B cell (primary cell): Measurements from ENCODE around the gene SLC39A13. TPM values are rescaled to one million over a fixed set of nuclear protein-coding genes. Genes with fewer than 3 reads are reported as not detected.

Experiments
- ATAC-seq: fragments of 200-7000 bp; cut with Tn5 transposase; one replicate; pipeline ENCODE4 v1.10.0; 2021; ENCODE audit warnings: low read depth, mild to moderate bottlenecking, moderate number of reproducible peaks, moderate library complexity
- CTCF ChIA-PET: fragments of 350-600 bp; sonication (Branson Sonifier 250); formaldehyde crosslinking; loops from one replicate; lab custom pipeline; 2021; ENCODE audit warnings: antibody characterized with exemption, inconsistent platforms; lab: Charles Lee
- POLR2A ChIA-PET: fragments of 350-600 bp; sonication (Branson Sonifier 250); formaldehyde crosslinking; loops from one replicate; lab custom pipeline; 2021; ENCODE audit warnings: antibody characterized with exemption; lab: Charles Lee
- DNase-seq: peaks from one replicate; pipeline ENCODE4 v3.0.0; 2013
- H2AFZ ChIP-seq: 2 replicates; pipeline ENCODE4 v1.6.1; 2012; ENCODE audit warnings: mild to moderate bottlenecking, low read depth, low read length; ENCODE audit not compliant: insufficient read depth, poor library complexity, severe bottlenecking
- H3K27ac ChIP-seq, 2 donors: 1 replicate in 1 of 2; 2 replicates in 1 of 2; pipeline ENCODE4 v1.5.1; 2012 to 2013; ENCODE audit warnings: low read length in 2 of 2, mild to moderate bottlenecking in 2 of 2, moderate library complexity in 1 of 2
- H3K27me3 ChIP-seq, 4 experiments: fragments of 200-600 bp in 1 of 4; sonication (generic) in 1 of 4; replicated peaks in 1 of 4; 1 replicate in 2 of 4; 2 replicates in 2 of 4; pipeline versions ENCODE4 v1.6.1 to v1.7.0; 2013 to 2016; ENCODE audit warnings: low read length in 3 of 4, mild to moderate bottlenecking in 2 of 4, mixed read lengths in 1 of 4, moderate library complexity in 1 of 4; ENCODE audit not compliant: insufficient read depth in 4 of 4, control insufficient read depth in 3 of 4; ENCODE audit errors: control extremely low read depth in 1 of 4
- H3K36me3 ChIP-seq, 2 experiments: replicated peaks in 1 of 2; 1 replicate in 1 of 2; 2 replicates in 1 of 2; pipeline versions ENCODE4 v1.6.1 to v1.7.1; 2013; ENCODE audit warnings: low read length in 1 of 2; ENCODE audit not compliant: insufficient read depth in 2 of 2, control insufficient read depth in 1 of 2; ENCODE audit errors: control extremely low read depth in 1 of 2, extremely low read depth in 1 of 2
- H3K4me1 ChIP-seq, 2 donors: fragments of 200-600 bp in 1 of 2; sonication (generic) in 1 of 2; 1 replicate in 1 of 2; 2 replicates in 1 of 2; pipeline versions ENCODE4 v1.5.1 to v1.6.1; 2013 to 2017; ENCODE audit warnings: low read length in 2 of 2; ENCODE audit not compliant: control insufficient read depth in 2 of 2, insufficient read depth in 2 of 2
- H3K4me2 ChIP-seq: replicated peaks from 2 replicates; pipeline ENCODE3; 2012; ENCODE audit warnings: mild to moderate bottlenecking, low read depth, low read length; ENCODE audit not compliant: poor library complexity, severe bottlenecking
- H3K4me3 ChIP-seq, 5 experiments: fragments of 200-600 bp in 1 of 5; sonication (generic) in 1 of 5; 1 replicate in 3 of 5; 2 replicates in 2 of 5; pipeline versions ENCODE4 v1.5.1 to v1.7.0; 2011 to 2016; ENCODE audit warnings: low read length in 4 of 5, mild to moderate bottlenecking in 4 of 5, low read depth in 2 of 5, control low read depth in 1 of 5, moderate library complexity in 1 of 5; ENCODE audit not compliant: insufficient read depth in 1 of 5; ENCODE audit errors: control extremely low read depth in 1 of 5, extremely low read depth in 1 of 5
- H3K79me2 ChIP-seq: fragments of 200-600 bp; sonication (generic); one replicate; pipeline ENCODE4 v1.6.0; 2016; ENCODE audit warnings: low read length; ENCODE audit not compliant: control insufficient read depth, insufficient read depth
- H3K9ac ChIP-seq: fragments of 200-600 bp; sonication (generic); 2 replicates; pipeline ENCODE4 v1.6.1; 2017; ENCODE audit warnings: mild to moderate bottlenecking, low read length, moderate library complexity
- H3K9me3 ChIP-seq, 3 donors: one replicate each; pipeline versions ENCODE4 v1.6.1 to v1.7.1; 2013; ENCODE audit warnings: low read length in 2 of 3; ENCODE audit not compliant: control insufficient read depth in 2 of 3, insufficient read depth in 1 of 3; ENCODE audit errors: control extremely low read depth in 1 of 3
- H4K20me1 ChIP-seq: 2 replicates; pipeline ENCODE4 v1.6.0; 2012; ENCODE audit warnings: mild to moderate bottlenecking, low read length; ENCODE audit not compliant: insufficient read depth, control insufficient read depth, poor library complexity, severe bottlenecking
- H3K27ac Mint-ChIP-seq: one replicate; pipeline ENCODE4 v1.8.0; 2021; ENCODE audit warnings: mixed read lengths
- H3K27me3 Mint-ChIP-seq: one replicate; pipeline ENCODE4 v1.8.0; 2021; ENCODE audit warnings: mixed read lengths
- H3K4me1 Mint-ChIP-seq: one replicate; pipeline ENCODE4 v1.8.0; 2021; ENCODE audit warnings: mixed read lengths
- H3K4me3 Mint-ChIP-seq: one replicate; pipeline ENCODE4 v1.8.0; 2021; ENCODE audit warnings: mixed read lengths
- H3K9me3 Mint-ChIP-seq: one replicate; pipeline ENCODE4 v1.8.0; 2022; ENCODE audit warnings: mixed read lengths; ENCODE audit not compliant: insufficient read depth
- EZH2 ChIP-seq: IDR thresholded peaks from 2 replicates; pipeline ENCODE4 v1.6.1; 2012; ENCODE audit warnings: borderline replicate concordance, low read depth, mild to moderate bottlenecking, moderate library complexity, low read length; ENCODE audit not compliant: insufficient read depth, poor library complexity, severe bottlenecking
- WGBS: methylation state at CpG from one replicate; pipeline ENCODE4 v1.1.5; 2013; ENCODE audit warnings: missing lambda C conversion rate; ENCODE audit not compliant: insufficient coverage; 5-methylcytosine and 5-hydroxymethylcytosine counted together
- intact Hi-C: fragments of 100-400 bp; cut with micrococcal nuclease; formaldehyde crosslinking; loops from one replicate; pipeline ENCODE4 v1.10.0; 2022
- polyA minus RNA-seq: library from RNA; depleted of rRNA, polyadenylated mRNA; stranded (reverse); fragments of >200 nt; gene quantifications from 2 replicates; pipeline ENCODE4 v1.2.3, GENCODE V29; 2012
- polyA plus RNA-seq: library from polyadenylated mRNA; depleted of rRNA; stranded (reverse); fragments of >200 nt; gene quantifications from 2 replicates; pipeline ENCODE4 v1.2.3, GENCODE V29; 2012
- total RNA-seq, 2 donors: library from RNA; stranded (reverse); fragments of 120-200 nt in 1 of 2; gene quantifications; 1 replicate in 1 of 2; 2 replicates in 1 of 2; pipeline versions ENCODE4 v1.2.3 to v1.2.4, GENCODE V29; 2013 to 2022
- TF ChIP-seq, protein P1 (sequence below): fragments of 200-600 bp; IDR thresholded peaks from one replicate; pipeline ENCODE4 v1.8.0; 2022; ENCODE audit warnings: antibody characterized with exemption, mild to moderate bottlenecking

Gene SLC39A13
- 33.0 and 39.4 TPM in 2 replicates for total RNA-seq
- 15.3 TPM for total RNA-seq (2013)
- polyA plus RNA-seq = 48.6 and 55.7 TPM in 2 replicates
- polyA minus RNA-seq = 15.2 and 21.4 TPM in 2 replicates

DNA sequence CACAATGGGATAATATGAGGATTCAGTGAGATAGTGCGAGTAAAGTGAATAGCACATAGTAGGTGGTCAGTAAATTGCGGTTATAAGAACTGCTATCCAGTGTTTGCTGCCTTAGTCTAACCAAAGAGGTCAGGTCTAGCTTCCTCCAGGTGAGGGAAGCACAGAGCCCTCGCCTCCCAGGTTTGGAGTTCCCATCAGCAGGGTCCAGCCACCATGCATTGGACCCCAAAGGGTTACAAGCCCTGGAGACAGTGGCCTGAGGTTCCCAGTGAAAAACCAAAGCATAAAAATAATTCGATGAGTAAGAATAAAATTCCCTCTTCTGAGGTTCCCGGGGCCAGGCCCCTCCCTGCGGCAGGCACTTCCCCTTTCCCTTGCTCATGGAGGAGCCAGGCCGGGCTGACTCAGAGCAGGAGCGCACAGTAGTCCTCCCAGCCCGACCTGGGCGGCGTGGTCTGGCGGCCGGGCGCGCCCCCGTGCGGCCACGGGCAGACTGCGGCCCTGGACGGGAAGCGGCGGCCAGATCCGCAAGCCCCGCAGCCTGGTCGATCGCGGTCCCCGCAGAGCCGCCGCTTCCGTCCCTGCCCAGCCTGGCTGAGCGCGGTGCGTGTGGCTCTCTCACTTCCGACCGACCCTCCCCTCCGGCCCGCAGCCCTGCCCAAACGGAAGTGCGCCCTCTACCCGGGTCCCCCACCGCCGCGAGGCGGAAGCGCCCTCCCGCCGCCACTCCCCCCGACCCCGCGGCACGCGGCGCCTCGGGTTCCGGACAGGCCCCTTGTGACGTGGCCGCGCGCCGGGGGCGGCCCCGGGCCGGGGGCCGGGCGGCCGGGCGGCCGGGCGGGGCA, at the start of gene SLC39A13:
Gene SLC39A13, plus strand, starts transcription at position 845 of the 845 bp plus-strand sequence. CDS start 1,505 bp downstream, outside the sequence.
- Histone ChIP-seq H3K4me1 (peaks cover 16 to 25% of the 10 kb centered on the region in 2 donors), H3K27me3 (no peaks in the 10 kb centered on the region), H3K9ac (peak within 1 kb of the TSS; percentile 76), H3K4me2 (peak within 1 kb of the TSS; percentile 98), H3K36me3 (peaks cover 0 to 2% of the 10 kb centered on the region in 2 experiments), H3K9me3 (no peaks in the 10 kb centered on the region), H2AFZ (peak within 1 kb of the TSS; percentile 99), H3K79me2 (no peaks in the 10 kb centered on the region), H4K20me1 (no peaks in the 10 kb centered on the region), H3K4me3 (peak within 1 kb of the TSS; percentile 60 to 94 (median 66)), H3K27ac (peak within 1 kb of the TSS; percentile 85 to 91)
- no peak for TF ChIP-seq EZH2
- TF ChIP-seq, protein P1, sequence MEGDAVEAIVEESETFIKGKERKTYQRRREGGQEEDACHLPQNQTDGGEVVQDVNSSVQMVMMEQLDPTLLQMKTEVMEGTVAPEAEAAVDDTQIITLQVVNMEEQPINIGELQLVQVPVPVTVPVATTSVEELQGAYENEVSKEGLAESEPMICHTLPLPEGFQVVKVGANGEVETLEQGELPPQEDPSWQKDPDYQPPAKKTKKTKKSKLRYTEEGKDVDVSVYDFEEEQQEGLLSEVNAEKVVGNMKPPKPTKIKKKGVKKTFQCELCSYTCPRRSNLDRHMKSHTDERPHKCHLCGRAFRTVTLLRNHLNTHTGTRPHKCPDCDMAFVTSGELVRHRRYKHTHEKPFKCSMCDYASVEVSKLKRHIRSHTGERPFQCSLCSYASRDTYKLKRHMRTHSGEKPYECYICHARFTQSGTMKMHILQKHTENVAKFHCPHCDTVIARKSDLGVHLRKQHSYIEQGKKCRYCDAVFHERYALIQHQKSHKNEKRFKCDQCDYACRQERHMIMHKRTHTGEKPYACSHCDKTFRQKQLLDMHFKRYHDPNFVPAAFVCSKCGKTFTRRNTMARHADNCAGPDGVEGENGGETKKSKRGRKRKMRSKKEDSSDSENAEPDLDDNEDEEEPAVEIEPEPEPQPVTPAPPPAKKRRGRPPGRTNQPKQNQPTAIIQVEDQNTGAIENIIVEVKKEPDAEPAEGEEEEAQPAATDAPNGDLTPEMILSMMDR = peak; percentile 92
- ATAC-seq (peak; percentile 81), DNase-seq (peak; percentile 98)
- Mint-ChIP-seq H3K9me3 (no peaks in the 10 kb centered on the region), H3K4me3 (peak within 1 kb of the TSS; percentile 92), H3K27me3 (no peaks in the 10 kb centered on the region), H3K4me1 (peaks cover 27% of the 10 kb centered on the region), H3K27ac (peak within 1 kb of the TSS; percentile 95)
- POLR2A ChIA-PET = interaction anchor here (0.9 to 2.7 kb wide), 4 partner anchors 8 to 34 kb away, joined by 4 to 15 read pairs (median 10); partner anchors contain the start of gene SPI1
- intact Hi-C loops = loop anchor here (1.0 to 10.0 kb wide), 13 partner anchors 8 to 447 kb away; partner anchors contain the start of genes ACP2, CELF1, DDB2 and FNBP4
- CTCF ChIA-PET = interaction anchor here (0.6 to 19.1 kb wide), 10 partner anchors 14 to 159 kb away, joined by 3 to 345 read pairs (median 6); partner anchors contain the start of genes ACP2 and SPI1
- 2% methylated on average over 70 of the region's 70 CpGs for WGBS

DNA sequence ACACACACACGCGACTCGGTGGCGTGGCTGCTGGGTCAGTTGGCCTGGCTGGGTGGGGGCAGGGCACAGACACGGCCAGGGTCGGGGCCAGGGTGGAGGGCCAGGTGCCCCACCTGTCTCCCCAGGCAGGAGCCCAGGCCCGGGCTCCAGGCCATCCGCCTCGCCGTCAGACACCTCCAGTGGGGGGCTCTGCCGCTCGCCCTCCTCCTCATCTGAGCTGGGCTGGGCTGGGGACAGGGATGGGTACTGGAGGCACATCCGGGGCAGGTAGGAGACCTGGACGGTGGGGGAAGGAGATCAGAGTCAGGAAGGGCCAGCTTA, 49.7 kb upstream of the SLC39A13 start:
- H3K9ac ChIP-seq = no peak overlapping the region
- no peaks in the 10 kb centered on the region for H3K9me3 Mint-ChIP-seq
- peaks cover 0 to 4% (median 0%) of the 10 kb centered on the region in 3 donors for H3K9me3 ChIP-seq
- 99% methylated on average over 13 of the region's 14 CpGs for WGBS
- intact Hi-C loops = no loop called here
- no peaks in the 10 kb centered on the region for H3K27me3 ChIP-seq
- TF ChIP-seq, protein P1 = no peak
- TF ChIP-seq EZH2 = no peak
- peaks cover 9 to 10% of the 10 kb centered on the region in 2 donors for H3K4me1 ChIP-seq
- H3K36me3 ChIP-seq = peaks cover 0 to 39% of the 10 kb centered on the region in 2 experiments
- peak overlapping the region; percentile 22 for H3K27ac Mint-ChIP-seq
- no peak overlapping the region for H3K4me3 Mint-ChIP-seq
- peaks cover 23% of the 10 kb centered on the region for H3K4me1 Mint-ChIP-seq
- H3K4me3 ChIP-seq = no peak overlapping the region
- no peak overlapping the region for H3K4me2 ChIP-seq
- ATAC-seq (no peak), DNase-seq (no peak)
- CTCF ChIA-PET = no interaction called here
- POLR2A ChIA-PET = no interaction called here
- H4K20me1 ChIP-seq = peaks cover 83% of the 10 kb centered on the region
- H2AFZ ChIP-seq = no peak overlapping the region
- H3K27ac ChIP-seq = no peak overlapping the region
- peaks cover 60% of the 10 kb centered on the region for H3K79me2 ChIP-seq
- H3K27me3 Mint-ChIP-seq = no peaks in the 10 kb centered on the region
